GM19239 (cell line): ENCODE results near the gene YBX1.
"Not testable (repeated sequence)": the region's sequence is repeated elsewhere in the genome, so short reads cannot be mapped to it uniquely, and the experiment has no call there.

Experiments used
- DNase-seq: peaks from one replicate; pipeline ENCODE4 v3.0.0; 2011; ENCODE audit warnings: low spot score; ENCODE audit not compliant: insufficient read length
- FAIRE-seq: peaks from 2 replicates; lab custom pipeline; 2011; peaks lifted over from hg19 to GRCh38; lab: Jason Lieb, UNC

The YBX1 gene

GRCh38 chr1:42684139-42684538 lies 1.9 kb downstream of the YBX1 start:
- peak; percentile 61 for FAIRE-seq

GRCh38 chr1:42686418-42686817 lies 4.2 kb downstream of the YBX1 start:
- DNase-seq = no peak
- no peak for FAIRE-seq

More at GRCh38 chr1:42684139-42684538, 1.9 kb downstream of the YBX1 start:
- no peak for DNase-seq

- FAIRE-seq (peak; percentile 11), DNase-seq (no peak)
Observed at GRCh38 chr1:42689912-42690311, 7.7 kb downstream of the YBX1 start.

- FAIRE-seq (peak; percentile 82), DNase-seq (no peak)
Observed at GRCh38 chr1:42690477-42691156, 8.4 kb downstream of the YBX1 start.

- DNase-seq = no peak
- peak; percentile 48 for FAIRE-seq
Observed at GRCh38 chr1:42691157-42691498, 8.9 kb downstream of the YBX1 start.

- FAIRE-seq (no peak), DNase-seq (no peak)
Observed at GRCh38 chr1:42692461-42692860, 10.2 kb downstream of the YBX1 start.

GRCh38 chr1:42692911-42693310 lies 10.7 kb downstream of the YBX1 start:
- FAIRE-seq (no peak), DNase-seq (no peak)

GRCh38 chr1:42698081-42698813 lies 16.0 kb downstream of the YBX1 start:
- DNase-seq = no peak
- FAIRE-seq = no peak

GRCh38 chr1:42700006-42700405 lies 17.8 kb downstream of the YBX1 start:
- no peak for DNase-seq
- FAIRE-seq = no peak

GRCh38 chr1:42703888-42704464 lies 21.8 kb downstream of the YBX1 start:
- no peak for DNase-seq
- FAIRE-seq = no peak

GRCh38 chr1:42712808-42713207 lies 30.6 kb downstream of the YBX1 start:
- not testable (repeated sequence) for DNase-seq, FAIRE-seq

- FAIRE-seq (no peak), DNase-seq (no peak)
Observed at GRCh38 chr1:42713293-42713692, 31.1 kb downstream of the YBX1 start.

- not testable (repeated sequence) for FAIRE-seq
Observed at GRCh38 chr1:42714441-42714840, 32.2 kb downstream of the YBX1 start.

GRCh38 chr1:42720868-42721267 lies 38.6 kb downstream of the YBX1 start:
- DNase-seq = no peak
- FAIRE-seq = no peak

More at GRCh38 chr1:42714441-42714840, 32.2 kb downstream of the YBX1 start:
- not testable (repeated sequence) for DNase-seq

- DNase-seq (no peak), FAIRE-seq (no peak)
Observed at GRCh38 chr1:42721926-42722325, 39.7 kb downstream of the YBX1 start.

GRCh38 chr1:42722403-42722802 lies 40.2 kb downstream of the YBX1 start:
- not testable (repeated sequence) for DNase-seq, FAIRE-seq

- DNase-seq = no peak
- FAIRE-seq = no peak
Observed at GRCh38 chr1:42723511-42723910, 41.3 kb downstream of the YBX1 start.

- not testable (repeated sequence) for DNase-seq
Observed at GRCh38 chr1:42725820-42726219, 43.6 kb downstream of the YBX1 start.

GRCh38 chr1:42730002-42730401 lies 47.8 kb downstream of the YBX1 start:
- DNase-seq = no peak
- FAIRE-seq = no peak

More at GRCh38 chr1:42725820-42726219, 43.6 kb downstream of the YBX1 start:
- FAIRE-seq = not testable (repeated sequence)

GRCh38 chr1:42730988-42731387 lies 48.8 kb downstream of the YBX1 start:
- DNase-seq = no peak
- FAIRE-seq = no peak

GRCh38 chr1:42731585-42731984 lies 49.4 kb downstream of the YBX1 start:
- no peak for DNase-seq
- FAIRE-seq = no peak
